CD4-positive, alpha-beta T cell treated with Interleukin-4 for 4 hours (primary cell): ENCODE measurements around the gene MBOAT2.

Source experiments
- DNase-seq: peaks from one replicate; pipeline ENCODE4 v3.0.0-alpha.2; 2020

MBOAT2 gene

GRCh38 chr2:9015998-9016397 lies 12.5 kb upstream of the MBOAT2 start:
- DNase-seq, result no peak

GRCh38 chr2:9013403-9013802 lies 9.9 kb upstream of the MBOAT2 start:
- DNase-seq, result no peak

- no peak for DNase-seq
Measured at GRCh38 chr2:9010866-9011265, 7.4 kb upstream of the MBOAT2 start.

GRCh38 chr2:9008951-9009664 lies 5.6 kb upstream of the MBOAT2 start:
- no peak for DNase-seq

- no peak for DNase-seq
Measured at GRCh38 chr2:9006368-9006767, 2.9 kb upstream of the MBOAT2 start.

GRCh38 chr2:9004338-9005204 lies 1.1 kb upstream of the MBOAT2 start:
- no peak for DNase-seq

GRCh38 chr2:9003366-9003615 lies 193 bp downstream of the MBOAT2 start:
- DNase-seq, result no peak

- no peak for DNase-seq
Measured at GRCh38 chr2:9002637-9003365, 683 bp downstream of the MBOAT2 start.

- no peak for DNase-seq
Measured at GRCh38 chr2:9002313-9002636, 1.2 kb downstream of the MBOAT2 start.

- no peak for DNase-seq
Measured at GRCh38 chr2:9001778-9002177, 1.7 kb downstream of the MBOAT2 start.

GRCh38 chr2:9001229-9001628 lies 2.3 kb downstream of the MBOAT2 start:
- no peak for DNase-seq

GRCh38 chr2:9000442-9000841 lies 3.0 kb downstream of the MBOAT2 start:
- DNase-seq, result no peak

- DNase-seq, result no peak
Measured at GRCh38 chr2:8999797-9000196, 3.7 kb downstream of the MBOAT2 start.

- DNase-seq, result no peak
Measured at GRCh38 chr2:8999102-8999446, 4.4 kb downstream of the MBOAT2 start.

- DNase-seq, result no peak
Measured at GRCh38 chr2:8998418-8999101, 4.9 kb downstream of the MBOAT2 start.

- no peak for DNase-seq
Measured at GRCh38 chr2:8997631-8998030, 5.9 kb downstream of the MBOAT2 start.

- no peak for DNase-seq
Measured at GRCh38 chr2:8997108-8997507, 6.4 kb downstream of the MBOAT2 start.

GRCh38 chr2:8996006-8996405 lies 7.5 kb downstream of the MBOAT2 start:
- no peak for DNase-seq

- no peak for DNase-seq
Measured at GRCh38 chr2:8994386-8994785, 9.1 kb downstream of the MBOAT2 start.

- DNase-seq, result no peak
Measured at GRCh38 chr2:8993902-8994278, 9.6 kb downstream of the MBOAT2 start.

- no peak for DNase-seq
Measured at GRCh38 chr2:8993196-8993901, 10.1 kb downstream of the MBOAT2 start.

GRCh38 chr2:8992643-8993042 lies 10.8 kb downstream of the MBOAT2 start:
- DNase-seq, result no peak

GRCh38 chr2:8989536-8990079 lies 13.9 kb downstream of the MBOAT2 start:
- DNase-seq, result no peak
